GM12878 (cell line): ENCODE measurements around the gene ELK4. TPM values are rescaled to one million over a fixed set of nuclear protein-coding genes. Genes with fewer than 3 reads are reported as not detected.

Source experiments
- ATAC-seq: fragments of 200-7000 bp; cut with Tn5 transposase; 3 replicates; pipeline ENCODE4 v1.9.1; 2020; ENCODE audit warnings: mild to moderate bottlenecking, moderate library complexity
- BruUV-seq: library from RNA; stranded (reverse); fragments of 400-500 nt; replicated peaks from 2 replicates; lab custom pipeline; 2021; lab: Mats Ljungman, UMichigan
- CTCF ChIA-PET: fragments of 300-600 bp; sonication (Branson Sonifier 250); formaldehyde crosslinking; extraction: SDS; loops from one replicate; lab custom pipeline; 2021; ENCODE audit warnings: inconsistent platforms; lab: Yijun Ruan, JAX
- POLR2A ChIA-PET: fragments of 350-600 bp; formaldehyde crosslinking; extraction: SDS; loops from one replicate; lab custom pipeline; 2021; ENCODE audit warnings: inconsistent platforms; lab: Charles Lee
- RAD21 ChIA-PET: fragments of 300-600 bp; sonication (Branson Sonifier 250); formaldehyde crosslinking; loops from one replicate; lab custom pipeline; 2023; ENCODE audit warnings: antibody characterized with exemption; ENCODE audit not compliant: unreplicated experiment; lab: Charles Lee
- SMC1A ChIA-PET: fragments of 300-600 bp; sonication (Branson Sonifier 250); formaldehyde crosslinking; loops from one replicate; lab custom pipeline; 2023; ENCODE audit not compliant: unreplicated experiment, uncharacterized antibody; lab: Charles Lee
- DNase-seq: peaks from one replicate; pipeline ENCODE4 v3.0.0-alpha.2; 2011; ENCODE audit warnings: low read depth, low spot score
- FAIRE-seq: peaks from 3 replicates; lab custom pipeline; 2011; peaks lifted over from hg19 to GRCh38; lab: Jason Lieb, UNC
- H2AFZ ChIP-seq: 2 replicates; pipeline ENCODE4 v1.6.0; 2011; ENCODE audit warnings: low read depth, low read length, control low read depth; ENCODE audit not compliant: control insufficient read depth
- H3K27ac ChIP-seq: 2 replicates; pipeline ENCODE4 v1.5.1; 2011; ENCODE audit warnings: control low read depth; ENCODE audit not compliant: control insufficient read depth, insufficient read depth
- H3K27me3 ChIP-seq, 2 experiments: replicated peaks in 1 of 2; 2 replicates each; pipeline versions ENCODE4 v1.6.0 to v1.6.1; 2011; ENCODE audit warnings: low read length in 1 of 2; ENCODE audit not compliant: control insufficient read depth in 2 of 2, insufficient read depth in 2 of 2
- H3K36me3 ChIP-seq, 2 experiments: 2 replicates each; pipeline ENCODE4 v1.5.1; 2011; ENCODE audit warnings: low read length in 1 of 2; ENCODE audit not compliant: control insufficient read depth in 2 of 2, insufficient read depth in 2 of 2
- H3K4me1 ChIP-seq: 2 replicates; pipeline ENCODE4 v1.6.1; 2011; ENCODE audit warnings: mild to moderate bottlenecking, low read length, moderate library complexity, mixed read lengths; ENCODE audit not compliant: control insufficient read depth, insufficient read depth
- H3K4me2 ChIP-seq: 2 replicates; pipeline ENCODE4 v1.6.0; 2011; ENCODE audit warnings: control low read depth; ENCODE audit not compliant: control insufficient read depth, insufficient read depth
- H3K4me3 ChIP-seq: fragments of 200-600 bp; sonication (generic); 2 replicates; pipeline ENCODE4 v1.5.1; 2016
- H3K79me2 ChIP-seq: 2 replicates; pipeline ENCODE4 v1.6.0; 2011; ENCODE audit warnings: low read length; ENCODE audit not compliant: control insufficient read depth, insufficient read depth
- H3K9ac ChIP-seq: 2 replicates; pipeline ENCODE4 v1.8.0; 2011; ENCODE audit warnings: low read length, control low read depth, mixed read lengths; ENCODE audit not compliant: control insufficient read depth, insufficient read depth
- H3K9me3 ChIP-seq: replicated peaks from 3 replicates; pipeline ENCODE4 v1.5.1; 2011; ENCODE audit warnings: mild to moderate bottlenecking, low read length; ENCODE audit not compliant: control insufficient read depth, insufficient read depth
- H4K20me1 ChIP-seq: 2 replicates; pipeline ENCODE4 v1.6.0; 2011; ENCODE audit not compliant: control insufficient read depth, insufficient read depth
- BHLHE40 ChIP-seq, 2 experiments: fragments of 450-650 bp in 1 of 2; IDR thresholded peaks; 2 replicates each; pipeline ENCODE4 v1.6.1; 2011 to 2017; ENCODE audit warnings: low read depth in 2 of 2, borderline replicate concordance in 1 of 2, improper control_type of control experiment in 1 of 2, low read length in 1 of 2, mild to moderate bottlenecking in 1 of 2
- BMI1 ChIP-seq: fragments of 450-650 bp; IDR thresholded peaks from 2 replicates; pipeline ENCODE4 v1.6.1; 2016; ENCODE audit warnings: mild to moderate bottlenecking, moderate library complexity, borderline replicate concordance
- CBX3 ChIP-seq: fragments of 200-600 bp; sonication (generic); IDR thresholded peaks from 2 replicates; pipeline ENCODE4 v1.6.1; 2016; ENCODE audit warnings: low read depth, borderline replicate concordance
- CHD4 ChIP-seq: fragments of 200-600 bp; sonication (generic); IDR thresholded peaks from 2 replicates; pipeline ENCODE4 v1.6.1; 2016; ENCODE audit warnings: mild to moderate bottlenecking
- CREB1 ChIP-seq: IDR thresholded peaks from 2 replicates; pipeline ENCODE4 v1.6.1; 2012; ENCODE audit warnings: low read depth, mild to moderate bottlenecking, inconsistent platforms
- FOXM1 ChIP-seq: IDR thresholded peaks from 2 replicates; pipeline ENCODE4 v1.6.1; 2012; ENCODE audit warnings: low read depth, mild to moderate bottlenecking, inconsistent platforms, low read length, moderate library complexity
- KAT2A ChIP-seq: conservative IDR thresholded peaks from 2 replicates; pipeline ENCODE4 v1.6.1; 2011; ENCODE audit warnings: low read depth, low read length; ENCODE audit not compliant: control insufficient read depth
- KDM1A ChIP-seq: fragments of 200-600 bp; sonication (generic); IDR thresholded peaks from 2 replicates; pipeline ENCODE4 v1.6.1; 2016; ENCODE audit warnings: borderline replicate concordance
- NFIC ChIP-seq: IDR thresholded peaks from 2 replicates; pipeline ENCODE4 v1.6.1; 2012; ENCODE audit warnings: low read depth, mild to moderate bottlenecking, inconsistent platforms, low read length, moderate library complexity
- POLR2AphosphoS2 ChIP-seq: IDR thresholded peaks from 2 replicates; pipeline ENCODE4 v1.6.1; 2011; ENCODE audit warnings: low read depth, mild to moderate bottlenecking, low read length, improper control_type of control experiment, moderate library complexity
- SUPT20H ChIP-seq: IDR thresholded peaks from 2 replicates; pipeline ENCODE4 v1.6.1; 2011; ENCODE audit warnings: low read depth, mild to moderate bottlenecking, low read length, moderate library complexity, borderline replicate concordance; ENCODE audit not compliant: control insufficient read depth
- ZNF207 ChIP-seq: fragments of 450-650 bp; IDR thresholded peaks from 2 replicates; pipeline ENCODE4 v1.6.1; 2014; ENCODE audit warnings: antibody characterized with exemption, mild to moderate bottlenecking, borderline replicate concordance
- ZNF384 ChIP-seq: IDR thresholded peaks from 2 replicates; pipeline ENCODE4 v1.6.1; 2012; ENCODE audit warnings: low read depth, mild to moderate bottlenecking, low read length, improper control_type of control experiment, borderline replicate concordance
- WGBS: methylation state at CpG from one replicate; pipeline ENCODE4 v1.1.6; 2016; ENCODE audit warnings: low lambda C conversion rate; ENCODE audit not compliant: insufficient replicate concordance, insufficient coverage; ENCODE audit errors: missing lambda C conversion rate; 5-methylcytosine and 5-hydroxymethylcytosine counted together
- in situ Hi-C: fragments of 300-500 bp; cut with MboI; formaldehyde crosslinking; loops from 9 replicates; pipeline ENCODE4 v1.14.3; 2018; ENCODE audit warnings: mixed read lengths
- intact Hi-C: fragments of 100-400 bp; cut with micrococcal nuclease; formaldehyde crosslinking; loops from one replicate; pipeline ENCODE4 v1.14.2; 2022; ENCODE audit not compliant: unreplicated experiment
- polyA plus RNA-seq, 11 experiments: library from polyadenylated mRNA; depleted of rRNA in 4 of 11; unstranded in 6 of 11; stranded (reverse) in 5 of 11; fragments of >200 nt; fragmentation: Nextera tagmentation in 4 of 11; fragmentation: Illumina TruSeq in 1 of 11; extraction: Ambion mirVana in 4 of 11; extraction: Trizol in 1 of 11; gene quantifications; 1 replicate in 1 of 11; 2 replicates in 10 of 11; pipeline versions ENCODE4 v1.2.1 to v1.2.3, GENCODE V29; 2011 to 2016; ENCODE audit warnings: inconsistent platforms in 2 of 11, missing spikeins in 2 of 11, low read depth in 1 of 11
- total RNA-seq, 4 experiments: library from RNA; depleted of rRNA in 3 of 4; stranded (reverse); fragments of >200 nt in 3 of 4; fragmentation: Illumina TruSeq in 1 of 4; extraction: Trizol in 1 of 4; gene quantifications; 2 replicates each; pipeline versions ENCODE4 v1.2.1 to v1.2.3, GENCODE V29; 2013 to 2021
- TF ChIP-seq, protein P1 (sequence below): fragments of 450-650 bp; IDR thresholded peaks from 2 replicates; pipeline ENCODE4 v1.6.1; 2017; ENCODE audit warnings: mild to moderate bottlenecking, moderate library complexity
- TF ChIP-seq, protein P2 (sequence below): fragments of 450-650 bp; IDR thresholded peaks from 2 replicates; pipeline ENCODE4 v1.6.1; 2017; ENCODE audit warnings: mild to moderate bottlenecking, low read depth, inconsistent platforms; ENCODE audit not compliant: poor library complexity, severe bottlenecking

The ELK4 gene
- total and polyA plus RNA-seq, 10 of the 15 experiments (the other 5 are each of a cell fraction or from before 2014, with no cell fraction given) = 5.2 to 71.5 (median 18.5) TPM

DNA sequence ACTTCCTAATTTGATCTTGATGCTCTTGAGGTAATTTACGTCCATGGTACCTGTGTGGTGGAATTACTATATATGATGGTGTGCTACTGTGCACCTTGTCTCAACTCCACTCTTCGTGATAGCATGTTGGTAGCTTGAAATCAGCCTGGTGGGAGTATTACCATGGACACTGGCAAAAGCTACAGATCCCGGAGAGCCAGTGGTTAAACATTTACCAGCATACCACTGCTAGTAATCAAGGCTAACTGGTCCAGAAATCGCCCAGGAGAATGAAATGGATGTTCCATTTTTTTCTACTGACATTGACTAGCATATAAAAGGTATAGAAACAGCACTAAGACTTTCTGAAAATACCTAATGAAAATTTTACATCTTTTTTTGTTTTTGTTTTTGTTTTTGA, 30.6 kb downstream of the ELK4 start:
- FAIRE-seq (no peak), ATAC-seq (no peak), DNase-seq (no peak)
- TF ChIP-seq CBX3 (no peak), BMI1 (no peak), FOXM1 (no peak), KAT2A (no peak), SUPT20H (no peak), POLR2AphosphoS2 (no peak), CREB1 (no peak), CHD4 (no peak), NFIC (no peak), KDM1A (no peak), ZNF207 (no peak), BHLHE40 (IDR thresholded peaks at IDR 0.05; ENCODE audit: borderline replicate concordance in 1 of 2, low read depth in 2 of 2, low read length in 1 of 2) (no peak), ZNF384 (no peak)
- TF ChIP-seq, protein P1, sequence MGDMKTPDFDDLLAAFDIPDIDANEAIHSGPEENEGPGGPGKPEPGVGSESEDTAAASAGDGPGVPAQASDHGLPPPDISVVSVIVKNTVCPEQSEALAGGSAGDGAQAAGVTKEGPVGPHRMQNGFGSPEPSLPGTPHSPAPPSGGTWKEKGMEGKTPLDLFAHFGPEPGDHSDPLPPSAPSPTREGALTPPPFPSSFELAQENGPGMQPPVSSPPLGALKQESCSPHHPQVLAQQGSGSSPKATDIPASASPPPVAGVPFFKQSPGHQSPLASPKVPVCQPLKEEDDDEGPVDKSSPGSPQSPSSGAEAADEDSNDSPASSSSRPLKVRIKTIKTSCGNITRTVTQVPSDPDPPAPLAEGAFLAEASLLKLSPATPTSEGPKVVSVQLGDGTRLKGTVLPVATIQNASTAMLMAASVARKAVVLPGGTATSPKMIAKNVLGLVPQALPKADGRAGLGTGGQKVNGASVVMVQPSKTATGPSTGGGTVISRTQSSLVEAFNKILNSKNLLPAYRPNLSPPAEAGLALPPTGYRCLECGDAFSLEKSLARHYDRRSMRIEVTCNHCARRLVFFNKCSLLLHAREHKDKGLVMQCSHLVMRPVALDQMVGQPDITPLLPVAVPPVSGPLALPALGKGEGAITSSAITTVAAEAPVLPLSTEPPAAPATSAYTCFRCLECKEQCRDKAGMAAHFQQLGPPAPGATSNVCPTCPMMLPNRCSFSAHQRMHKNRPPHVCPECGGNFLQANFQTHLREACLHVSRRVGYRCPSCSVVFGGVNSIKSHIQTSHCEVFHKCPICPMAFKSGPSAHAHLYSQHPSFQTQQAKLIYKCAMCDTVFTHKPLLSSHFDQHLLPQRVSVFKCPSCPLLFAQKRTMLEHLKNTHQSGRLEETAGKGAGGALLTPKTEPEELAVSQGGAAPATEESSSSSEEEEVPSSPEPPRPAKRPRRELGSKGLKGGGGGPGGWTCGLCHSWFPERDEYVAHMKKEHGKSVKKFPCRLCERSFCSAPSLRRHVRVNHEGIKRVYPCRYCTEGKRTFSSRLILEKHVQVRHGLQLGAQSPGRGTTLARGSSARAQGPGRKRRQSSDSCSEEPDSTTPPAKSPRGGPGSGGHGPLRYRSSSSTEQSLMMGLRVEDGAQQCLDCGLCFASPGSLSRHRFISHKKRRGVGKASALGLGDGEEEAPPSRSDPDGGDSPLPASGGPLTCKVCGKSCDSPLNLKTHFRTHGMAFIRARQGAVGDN = no peak
- TF ChIP-seq, protein P2, sequence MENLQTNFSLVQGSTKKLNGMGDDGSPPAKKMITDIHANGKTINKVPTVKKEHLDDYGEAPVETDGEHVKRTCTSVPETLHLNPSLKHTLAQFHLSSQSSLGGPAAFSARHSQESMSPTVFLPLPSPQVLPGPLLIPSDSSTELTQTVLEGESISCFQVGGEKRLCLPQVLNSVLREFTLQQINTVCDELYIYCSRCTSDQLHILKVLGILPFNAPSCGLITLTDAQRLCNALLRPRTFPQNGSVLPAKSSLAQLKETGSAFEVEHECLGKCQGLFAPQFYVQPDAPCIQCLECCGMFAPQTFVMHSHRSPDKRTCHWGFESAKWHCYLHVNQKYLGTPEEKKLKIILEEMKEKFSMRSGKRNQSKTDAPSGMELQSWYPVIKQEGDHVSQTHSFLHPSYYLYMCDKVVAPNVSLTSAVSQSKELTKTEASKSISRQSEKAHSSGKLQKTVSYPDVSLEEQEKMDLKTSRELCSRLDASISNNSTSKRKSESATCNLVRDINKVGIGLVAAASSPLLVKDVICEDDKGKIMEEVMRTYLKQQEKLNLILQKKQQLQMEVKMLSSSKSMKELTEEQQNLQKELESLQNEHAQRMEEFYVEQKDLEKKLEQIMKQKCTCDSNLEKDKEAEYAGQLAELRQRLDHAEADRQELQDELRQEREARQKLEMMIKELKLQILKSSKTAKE = no peak
- no TSS peak for BruUV-seq
- H3K27me3 ChIP-seq = no peaks in the 10 kb centered on the region
- H3K27ac ChIP-seq = no peak overlapping the region
- ChIA-PET SMC1A (interaction anchor here (0.9 to 4.7 kb wide), 14 partner anchors 8 to 116 kb away, joined by 3 to 40 read pairs (median 5); partner anchors contain the start of gene ELK4), POLR2A (interaction anchor here (0.6 to 2.2 kb wide), 8 partner anchors 8 to 400 kb away, joined by 3 to 8 read pairs (median 3); no protein-coding TSS in a partner anchor), RAD21 (interaction anchor here (1.0 to 3.7 kb wide), 7 partner anchors 10 to 110 kb away, joined by 3 to 25 read pairs (median 5); partner anchors contain the start of gene ELK4), CTCF (interaction anchor here (0.6 to 2.9 kb wide), 13 partner anchors 8 to 110 kb away, joined by 3 to 29 read pairs (median 7); partner anchors contain the start of gene ELK4)
- H2AFZ ChIP-seq = no peak overlapping the region
- no peak overlapping the region for H3K4me3 ChIP-seq
- 100% methylated on average over 4 of the region's 4 CpGs for WGBS
- no peak overlapping the region for H3K9ac ChIP-seq
- intact Hi-C loops = no loop called here
- peaks cover 26% of the 10 kb centered on the region for H3K4me1 ChIP-seq
- H4K20me1 ChIP-seq = no peaks in the 10 kb centered on the region
- in situ Hi-C loops = no loop called here
- H3K9me3 ChIP-seq = no peaks in the 10 kb centered on the region
- H3K79me2 ChIP-seq = no peaks in the 10 kb centered on the region
- no peak overlapping the region for H3K4me2 ChIP-seq
- H3K36me3 ChIP-seq = peaks cover 0 to 19% of the 10 kb centered on the region in 2 experiments
